Activated T-cell treated with anti-CD3 and anti-CD28 coated beads, Interleukin-2, amount 50 U/mL, for 1 hour (primary cell): Measurements from ENCODE around the gene SCAPER.
"Not testable (repeated sequence)": the region's sequence is repeated elsewhere in the genome, so short reads cannot be mapped to it uniquely, and the experiment has no call there.

Experiments used
- DNase-seq: peaks from one replicate; pipeline ENCODE4 v3.0.0-alpha.2; 2020

The SCAPER gene

GRCh38 chr15:76772776-76773175 lies 132.4 kb downstream of the SCAPER start:
- DNase-seq, result no peak

- no peak for DNase-seq
These were observed 141.1 kb downstream of the SCAPER start for GRCh38 chr15:76764004-76764403.

- DNase-seq, result no peak
These were observed 141.6 kb downstream of the SCAPER start for GRCh38 chr15:76763554-76763953.

DNA sequence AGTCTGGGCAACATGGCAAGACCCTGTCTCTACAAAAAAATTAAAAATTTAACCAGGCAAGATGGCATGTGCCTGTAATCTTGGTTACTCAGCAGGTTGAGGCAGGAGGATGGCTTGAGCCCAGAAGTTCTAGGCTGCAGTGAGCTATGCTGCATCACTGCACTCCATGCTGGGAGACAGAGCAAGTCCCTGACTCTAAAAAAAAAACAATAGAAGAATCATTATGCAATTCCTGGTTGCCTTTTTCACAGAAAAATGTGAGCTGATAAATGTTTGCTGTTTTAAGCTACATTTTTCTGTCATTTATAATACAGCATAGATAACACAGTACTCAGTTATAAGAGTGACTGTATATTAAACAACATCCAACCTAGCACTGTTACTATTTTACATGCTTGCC lies 148.8 kb downstream of the SCAPER start:
- DNase-seq, result no peak

GRCh38 chr15:76753771-76754170 lies 151.4 kb downstream of the SCAPER start:
- DNase-seq, result no peak

- no peak for DNase-seq
These were observed 152.0 kb downstream of the SCAPER start for GRCh38 chr15:76753131-76753530.

GRCh38 chr15:76752549-76752948 lies 152.6 kb downstream of the SCAPER start:
- no peak for DNase-seq

- DNase-seq, result no peak
These were observed 167.6 kb downstream of the SCAPER start for GRCh38 chr15:76737573-76737972.

- DNase-seq, result not testable (repeated sequence)
These were observed 172.8 kb downstream of the SCAPER start for GRCh38 chr15:76732321-76732720.

DNA sequence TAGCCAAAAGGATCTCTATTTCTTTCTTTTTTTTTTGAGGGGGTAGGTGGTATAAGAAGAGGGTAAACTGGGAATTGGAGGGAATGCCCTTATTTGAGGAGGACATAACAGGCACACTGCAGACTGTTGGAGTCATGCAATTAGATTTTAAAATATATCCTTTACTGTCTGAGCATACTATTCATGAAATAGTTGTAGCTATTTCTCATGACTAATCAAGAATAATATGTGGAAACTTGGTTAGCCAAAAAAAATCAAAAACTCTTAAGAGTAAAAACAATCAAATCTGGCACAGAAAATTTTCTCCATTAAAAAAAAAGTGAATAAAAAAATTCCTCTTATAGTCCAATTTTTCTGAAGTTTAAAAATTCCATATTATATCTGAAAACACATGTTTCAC lies 174.9 kb downstream of the SCAPER start:
- DNase-seq, result no peak

- DNase-seq, result no peak
These were observed 186.3 kb downstream of the SCAPER start for GRCh38 chr15:76718863-76719262.

DNA sequence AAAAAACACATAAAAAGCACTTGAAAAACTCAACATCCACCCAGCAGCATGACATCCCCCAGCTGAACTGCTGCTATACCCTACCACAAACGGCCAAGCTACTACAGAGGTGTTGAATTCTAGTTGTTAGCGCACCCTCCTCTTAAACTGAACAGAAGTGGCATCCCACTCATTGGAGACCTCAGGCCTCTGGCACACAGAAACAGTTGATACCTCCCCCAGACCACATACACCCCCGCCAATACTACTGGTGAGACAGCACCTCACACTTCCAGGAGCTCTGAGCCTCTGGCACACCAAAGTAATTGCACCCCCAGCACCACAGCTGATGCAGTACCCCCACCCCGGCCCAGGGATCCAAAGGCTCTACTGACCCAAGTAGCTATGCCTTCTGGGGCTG lies 190.2 kb downstream of the SCAPER start:
- no peak for DNase-seq

DNA sequence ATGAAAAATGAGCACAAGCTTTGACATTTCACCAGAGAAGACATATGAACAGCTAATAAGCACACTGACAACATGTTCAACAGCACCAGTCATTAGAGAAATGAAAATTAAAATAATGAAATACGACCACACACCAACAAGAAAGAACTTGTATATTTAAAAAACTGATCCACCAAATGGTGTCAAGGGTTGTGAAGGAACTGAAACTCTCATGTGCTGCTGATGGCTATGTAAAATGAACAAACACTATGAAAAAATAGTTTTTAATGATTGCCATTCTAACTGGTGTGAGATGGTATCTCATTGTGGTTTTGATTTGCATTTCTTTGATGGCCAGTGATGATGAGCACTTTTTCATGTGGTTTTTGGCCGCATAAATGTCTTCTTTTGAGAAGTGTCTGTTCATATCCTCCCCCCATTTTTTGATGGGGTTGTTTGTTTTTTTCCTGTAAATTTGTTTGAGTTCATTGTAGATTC lies 193.8 kb downstream of the SCAPER start:
- DNase-seq, result no peak

GRCh38 chr15:76704032-76704431 lies 201.1 kb downstream of the SCAPER start:
- not testable (repeated sequence) for DNase-seq

DNA sequence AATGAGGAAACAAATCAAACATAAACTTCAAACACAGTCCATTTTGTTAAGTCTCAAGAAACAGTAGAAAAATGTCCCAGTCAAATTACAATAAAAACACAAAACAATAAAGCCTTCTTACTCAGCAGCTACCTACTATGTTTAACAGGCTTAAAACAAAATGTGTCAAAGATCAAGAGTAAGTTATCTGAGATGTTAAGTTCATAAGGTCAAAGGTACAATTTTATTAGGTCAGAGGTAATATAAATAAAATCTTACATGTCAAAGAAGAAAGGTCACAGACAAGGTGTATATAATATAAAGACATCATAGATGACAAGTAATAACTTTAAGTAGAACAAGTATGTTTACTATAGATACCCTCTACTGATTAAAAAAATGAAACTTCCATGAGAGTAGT lies 208.3 kb downstream of the SCAPER start:
- no peak for DNase-seq

DNA sequence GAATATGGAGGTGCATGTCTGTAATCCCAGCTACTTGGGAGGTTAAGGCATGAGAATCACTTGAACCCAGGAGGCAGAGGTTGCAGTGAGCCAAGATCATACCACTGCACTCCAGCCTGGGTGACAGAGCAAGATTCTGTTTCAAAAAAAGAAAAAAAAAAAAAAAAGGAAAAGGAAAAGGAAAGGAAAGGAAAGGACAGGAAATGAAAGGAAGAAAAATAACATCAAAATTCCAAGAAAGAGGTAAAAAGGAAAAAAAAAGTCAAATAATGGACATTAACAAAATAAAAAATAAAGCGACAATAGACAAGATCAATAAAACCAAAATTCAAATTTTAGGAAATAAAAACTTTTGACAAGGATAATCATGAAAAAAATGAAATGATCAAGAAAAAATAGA lies 212.6 kb downstream of the SCAPER start:
- DNase-seq, result not testable (repeated sequence)

GRCh38 chr15:76687592-76687991 lies 217.5 kb downstream of the SCAPER start:
- DNase-seq, result not testable (repeated sequence)

- DNase-seq, result no peak
These were observed 221.1 kb downstream of the SCAPER start for GRCh38 chr15:76684002-76684401.

- no peak for DNase-seq
These were observed 222.3 kb downstream of the SCAPER start for GRCh38 chr15:76682833-76683232.

DNA sequence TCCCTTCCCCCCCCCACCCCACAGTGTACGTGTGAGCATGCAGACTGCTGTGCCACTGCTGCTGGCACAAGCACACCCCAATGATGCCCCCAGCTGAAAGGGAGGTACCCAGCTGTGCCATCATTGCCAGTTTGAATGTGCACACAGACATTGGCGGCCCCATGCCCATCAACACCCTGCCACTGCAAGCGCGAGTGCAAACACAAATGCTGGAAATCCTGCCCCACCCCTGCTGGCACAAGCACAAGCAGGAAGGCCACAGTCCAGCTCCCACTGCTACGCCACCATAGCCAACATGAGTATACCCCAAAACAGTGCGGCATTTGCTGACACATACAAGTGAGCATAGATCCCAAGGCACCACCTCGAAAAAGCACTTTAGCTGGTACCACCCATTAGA lies 222.9 kb downstream of the SCAPER start:
- DNase-seq, result no peak

DNA sequence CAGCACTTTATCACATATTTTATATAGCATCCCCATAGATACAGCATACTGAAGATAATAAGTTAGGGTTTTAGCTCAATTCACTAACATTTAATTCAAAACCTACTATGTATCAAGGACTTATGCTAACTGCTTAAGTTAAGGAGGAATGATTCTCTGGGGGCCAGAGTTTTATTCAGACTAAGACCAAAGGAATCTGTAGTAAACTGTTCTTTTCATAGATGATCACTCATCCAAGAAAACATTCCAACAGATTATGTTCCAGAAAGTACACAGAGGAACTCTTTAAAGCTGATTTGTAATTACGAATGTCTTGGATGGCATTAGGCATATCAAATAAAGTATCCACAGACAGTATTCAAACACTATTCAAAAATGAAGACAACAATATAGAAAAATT lies 226.4 kb downstream of the SCAPER start:
- DNase-seq, result no peak

GRCh38 chr15:76674883-76675282 lies 230.3 kb downstream of the SCAPER start:
- DNase-seq, result no peak

DNA sequence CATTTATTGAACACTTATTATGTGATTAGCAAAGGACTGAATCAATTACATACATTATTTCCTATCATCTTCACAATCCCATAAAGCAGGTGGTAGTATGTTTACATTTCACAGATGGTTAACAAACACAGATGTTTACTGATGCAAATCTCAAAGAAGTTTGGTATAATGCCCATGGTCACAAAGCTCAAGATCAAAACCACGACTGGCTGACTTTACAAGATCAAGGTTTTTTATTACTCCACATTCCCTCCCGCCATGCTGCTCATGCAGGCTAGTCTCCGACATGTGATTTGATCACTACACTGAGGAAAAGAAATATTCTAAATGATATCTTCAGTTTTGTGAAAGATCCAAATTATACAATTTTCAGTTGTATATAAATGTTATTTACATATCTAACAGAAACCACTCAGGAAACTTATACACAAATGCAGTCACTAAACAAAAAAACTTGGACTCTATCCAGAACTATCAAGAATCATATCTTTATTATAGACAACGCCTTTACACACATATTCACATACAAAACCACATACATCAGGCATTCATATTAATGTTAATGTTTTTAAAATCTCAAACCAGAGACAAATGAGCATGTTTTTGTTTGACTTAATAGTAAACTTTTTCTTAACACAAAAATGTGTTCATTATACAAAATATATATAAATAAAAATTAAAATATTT lies 235.5 kb downstream of the SCAPER start:
- DNase-seq, result no peak

- no peak for DNase-seq
These were observed 236.2 kb downstream of the SCAPER start for GRCh38 chr15:76668900-76669299.
